Renal cortex interstitium (tissue), 11 donors: ENCODE measurements around the gene FCHO1. TPM values are rescaled to one million over a fixed set of nuclear protein-coding genes. Genes with fewer than 3 reads are reported as not detected.
"Not testable (repeated sequence)": the region's sequence is repeated elsewhere in the genome, so short reads cannot be mapped to it uniquely, and the experiment has no call there.

Experiments
- DNase-seq, 11 donors: peaks; one replicate each; pipeline ENCODE4 v3.0.0-alpha.2; 2013; ENCODE audit warnings: low read depth in 9 of 11, low spot score in 4 of 11; ENCODE audit errors: extremely low read depth in 1 of 11
- polyA plus RNA-seq, 3 donors: library from polyadenylated mRNA; unstranded; fragments of 120-200 nt; gene quantifications; one replicate each; pipeline ENCODE4 v1.2.1, GENCODE V29; 2013; ENCODE audit not compliant: insufficient read length in 3 of 3

The FCHO1 gene
- polyA plus RNA-seq, 3 donors: 2.2 to 3.1 (median 2.4) TPM

- DNase-seq: peak in 1 of 11 donors; percentile 44
These were observed 4.8 kb downstream of the FCHO1 start for GRCh38 chr19:17755977-17756670.

DNA sequence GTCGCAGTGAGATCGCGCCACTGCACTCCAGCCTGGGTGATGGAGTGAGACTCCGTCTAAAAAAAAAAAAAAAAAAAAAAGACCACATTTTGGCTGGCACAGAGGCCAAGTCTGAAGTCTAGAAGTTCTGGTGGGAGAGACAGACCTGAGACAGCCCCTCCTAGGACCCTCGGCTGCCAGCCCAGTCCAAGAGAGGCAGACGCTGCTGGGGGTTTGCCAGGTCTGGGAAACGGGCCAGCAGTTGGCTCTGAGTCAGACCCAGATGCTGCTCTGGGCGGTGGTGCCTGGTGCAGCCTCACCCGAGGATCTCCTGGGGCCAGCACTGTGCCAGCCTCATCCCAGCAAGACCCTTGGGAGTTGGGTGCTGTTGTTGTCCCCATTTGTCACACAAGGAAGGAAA lies 5.8 kb downstream of the FCHO1 start:
- no peak for DNase-seq

GRCh38 chr19:17758515-17758914 lies 7.2 kb downstream of the FCHO1 start:
- no peak for DNase-seq

- DNase-seq: no peak
These were observed 9.9 kb downstream of the FCHO1 start for GRCh38 chr19:17761148-17761547.

DNA sequence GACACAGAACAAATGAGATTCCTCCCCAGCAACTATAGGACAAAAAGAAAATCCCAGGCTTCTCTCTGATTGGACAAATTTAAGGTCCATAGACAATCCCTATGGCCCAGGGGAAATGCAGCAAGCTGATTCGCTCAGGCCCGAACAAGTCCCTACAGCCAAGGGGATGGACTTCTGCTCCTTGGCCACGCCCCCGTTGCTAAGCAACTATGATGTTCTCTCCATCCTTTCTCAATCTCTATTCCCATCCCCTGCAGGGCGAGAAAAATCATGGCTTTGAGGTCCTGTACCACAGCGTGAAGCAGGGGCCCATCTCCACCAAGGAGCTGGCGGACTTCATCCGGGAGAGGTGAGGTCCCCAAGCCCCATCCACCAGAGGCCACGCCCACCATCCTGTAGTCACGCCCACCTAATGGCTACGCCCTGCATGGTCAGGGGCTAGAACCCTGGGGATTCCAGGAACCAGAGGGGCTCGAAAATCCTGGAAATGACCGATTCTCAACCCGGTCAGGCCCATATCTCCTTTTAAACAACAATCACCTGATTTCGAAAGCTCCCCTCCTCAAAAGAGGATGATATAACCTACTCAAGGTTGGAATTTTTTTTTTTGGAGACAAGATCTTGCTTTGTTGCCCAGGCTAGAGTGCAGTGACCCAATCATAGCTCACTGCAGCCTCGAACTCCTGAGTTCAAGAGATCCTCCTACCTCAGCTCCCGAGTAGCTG lies 11.4 kb downstream of the FCHO1 start:
- no peak for DNase-seq

- DNase-seq: no peak
These were observed 13.1 kb downstream of the FCHO1 start for GRCh38 chr19:17764348-17764747.

DNA sequence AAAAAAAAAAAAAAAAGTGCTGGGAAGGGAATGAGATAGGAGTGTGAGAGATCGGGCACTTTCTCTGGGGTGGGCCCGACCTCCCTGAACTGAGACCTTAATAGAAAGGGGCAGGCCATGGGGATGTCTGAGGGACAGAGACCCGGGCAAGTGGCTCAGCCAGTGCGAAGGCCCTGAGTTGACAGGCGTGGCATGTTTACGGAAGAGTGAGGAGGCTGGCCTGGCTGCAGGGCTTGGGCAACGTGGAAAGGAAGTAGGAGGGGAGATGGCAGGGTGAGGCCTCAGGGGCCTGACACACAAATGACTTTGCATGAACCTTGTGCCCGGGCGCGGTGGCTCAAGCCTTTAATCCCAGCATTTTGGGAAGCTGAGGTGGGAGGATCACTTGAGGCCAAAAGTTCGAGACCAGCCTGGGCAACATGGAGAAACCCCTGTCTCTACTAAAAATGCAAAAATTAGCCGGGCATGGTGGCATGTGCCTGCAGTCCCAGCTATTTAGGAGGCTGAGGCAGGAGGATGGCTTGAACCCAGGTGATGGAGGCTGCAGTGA lies 13.9 kb downstream of the FCHO1 start:
- DNase-seq: no peak

GRCh38 chr19:17766543-17767131 lies 15.4 kb downstream of the FCHO1 start:
- DNase-seq: peak in 5 of 11 donors; percentile 57 to 72 (median 67)

DNA sequence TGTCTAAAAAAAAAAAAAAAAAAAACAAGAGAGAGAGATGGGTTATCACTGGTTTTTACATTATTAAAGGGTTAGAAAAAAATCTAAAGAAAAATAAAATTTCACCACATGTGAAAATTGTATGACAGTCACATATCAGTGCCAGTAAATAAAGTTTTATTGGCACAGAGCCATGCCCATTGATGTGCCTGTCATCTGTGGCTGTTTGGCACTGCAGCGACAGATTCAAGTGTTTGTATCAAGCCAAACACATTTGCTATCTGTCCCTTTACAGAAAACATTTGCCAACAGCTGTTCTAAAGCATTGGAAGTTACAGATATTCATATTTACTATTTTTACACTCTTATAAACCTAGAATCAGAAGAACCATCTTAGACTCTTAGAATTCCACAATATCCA lies 16.3 kb downstream of the FCHO1 start:
- DNase-seq: no peak

DNA sequence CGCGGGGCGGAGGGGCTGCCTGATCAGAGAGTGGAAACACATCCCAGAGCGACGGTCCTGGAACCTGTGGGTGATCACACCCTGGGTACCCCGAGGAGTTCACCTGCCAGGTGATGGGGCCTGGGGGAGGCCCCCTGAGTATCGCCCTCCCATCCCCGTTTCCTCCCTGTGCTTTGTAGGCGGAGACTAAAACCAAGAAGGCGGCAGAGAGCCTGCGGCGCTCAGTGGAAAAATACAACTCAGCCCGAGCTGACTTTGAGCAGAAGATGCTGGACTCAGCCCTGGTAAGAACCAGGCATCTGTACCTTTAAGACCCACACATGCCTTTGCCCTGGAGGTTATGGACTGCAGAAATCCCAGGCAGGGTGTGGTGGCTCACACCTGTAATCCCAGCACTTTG lies 19.3 kb downstream of the FCHO1 start:
- no peak for DNase-seq

- no peak for DNase-seq
These were observed 20.9 kb downstream of the FCHO1 start for GRCh38 chr19:17772172-17772571.

- no peak for DNase-seq
These were observed 24.1 kb downstream of the FCHO1 start for GRCh38 chr19:17775245-17775927.

DNA sequence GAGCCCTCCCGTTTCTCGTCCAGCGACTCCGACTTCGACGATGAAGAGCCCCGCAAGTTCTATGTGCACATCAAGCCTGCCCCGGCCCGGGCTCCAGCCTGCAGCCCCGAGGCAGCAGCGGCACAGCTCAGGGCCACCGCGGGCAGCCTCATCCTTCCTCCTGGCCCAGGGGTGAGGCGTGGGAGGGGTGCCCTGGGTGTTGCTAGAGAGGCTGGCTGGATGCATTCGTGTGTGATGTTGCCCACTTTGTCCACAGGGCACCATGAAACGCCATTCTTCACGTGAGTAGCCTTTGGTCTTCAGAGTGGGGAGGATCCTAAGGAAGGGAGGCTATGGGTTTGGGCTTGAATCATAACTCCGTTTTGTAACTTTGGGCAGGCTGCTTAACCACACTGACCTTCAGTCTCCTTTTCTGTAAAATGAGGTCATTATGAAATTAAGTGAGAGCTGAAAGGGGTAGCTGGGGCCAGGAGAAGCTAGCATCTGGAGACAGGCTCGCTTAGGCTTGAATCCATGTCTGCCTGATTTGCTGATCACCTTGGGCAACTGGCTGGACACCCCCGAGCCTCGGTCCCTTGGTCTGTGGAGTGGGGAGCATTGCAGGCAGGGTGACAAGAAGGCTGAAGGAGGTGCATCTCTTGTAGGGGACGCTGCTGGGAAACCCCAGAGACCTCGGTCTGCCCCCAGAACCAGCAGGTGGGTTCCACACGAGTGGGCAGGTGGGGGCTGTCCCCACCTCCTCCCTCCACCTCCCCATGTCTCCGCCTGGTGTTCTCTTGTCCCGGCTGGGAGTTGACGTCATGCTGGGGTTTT lies 24.9 kb downstream of the FCHO1 start:
- DNase-seq: no peak

DNA sequence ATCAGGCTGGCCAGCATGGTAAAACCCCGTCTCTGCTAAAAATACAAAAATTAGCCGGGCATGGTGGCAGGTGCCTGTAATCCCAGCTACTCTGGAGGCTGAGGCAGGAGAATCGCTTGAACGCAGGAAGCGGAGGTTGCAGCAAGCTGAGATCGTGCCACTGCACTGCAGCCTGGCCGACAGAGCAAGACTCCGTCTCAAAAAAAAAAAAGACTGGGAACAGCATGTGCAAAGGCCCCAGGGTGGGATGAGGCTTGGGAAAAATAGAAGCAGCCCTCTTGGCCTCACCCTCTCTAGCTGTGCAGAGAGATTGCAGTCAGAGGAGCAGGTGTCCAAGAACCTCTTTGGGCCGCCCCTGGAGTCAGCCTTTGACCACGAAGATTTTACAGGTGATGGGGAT lies 26.6 kb downstream of the FCHO1 start:
- not testable (repeated sequence) for DNase-seq

GRCh38 chr19:17778251-17778967 lies 27.1 kb downstream of the FCHO1 start:
- DNase-seq: no peak

- DNase-seq: no peak
These were observed 28.0 kb downstream of the FCHO1 start for GRCh38 chr19:17778968-17779929.

GRCh38 chr19:17780781-17781180 lies 29.5 kb downstream of the FCHO1 start:
- no peak for DNase-seq
